ENCODE results near the gene KHDC4.
"Not testable (repeated sequence)": the region's sequence is repeated elsewhere in the genome, so short reads cannot be mapped to it uniquely, and the experiment has no call there.

Gene KHDC4

DNA sequence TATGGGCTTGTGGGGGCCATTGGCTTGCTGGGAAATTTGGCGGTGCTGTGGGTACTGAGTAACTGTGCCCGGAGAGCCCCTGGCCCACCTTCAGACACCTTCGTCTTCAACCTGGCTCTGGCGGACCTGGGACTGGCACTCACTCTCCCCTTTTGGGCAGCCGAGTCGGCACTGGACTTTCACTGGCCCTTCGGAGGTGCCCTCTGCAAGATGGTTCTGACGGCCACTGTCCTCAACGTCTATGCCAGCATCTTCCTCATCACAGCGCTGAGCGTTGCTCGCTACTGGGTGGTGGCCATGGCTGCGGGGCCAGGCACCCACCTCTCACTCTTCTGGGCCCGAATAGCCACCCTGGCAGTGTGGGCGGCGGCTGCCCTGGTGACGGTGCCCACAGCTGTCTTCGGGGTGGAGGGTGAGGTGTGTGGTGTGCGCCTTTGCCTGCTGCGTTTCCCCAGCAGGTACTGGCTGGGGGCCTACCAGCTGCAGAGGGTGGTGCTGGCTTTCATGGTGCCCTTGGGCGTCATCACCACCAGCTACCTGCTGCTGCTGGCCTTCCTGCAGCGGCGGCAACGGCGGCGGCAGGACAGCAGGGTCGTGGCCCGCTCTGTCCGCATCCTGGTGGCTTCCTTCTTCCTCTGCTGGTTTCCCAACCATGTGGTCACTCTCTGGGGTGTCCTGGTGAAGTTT is 7.8 kb upstream of the KHDC4 start:
- Histone ChIP-seq H3K4me3 (no peak overlapping the region), H3K9me3 (no peaks in the 10 kb centered on the region), H3K4me1 (peaks cover 14% of the 10 kb centered on the region), H3K36me3 (replicated peaks) (peaks cover 4% of the 10 kb centered on the region), H3K27me3 (ENCODE audit: low read depth) (no peaks in the 10 kb centered on the region)
- DNase-seq (ENCODE audit: low spot score in 2 of 2) = no peak
- in situ Hi-C loops (cut with MboI; ENCODE audit: low sequenced_read_pairs) = no loop called here

DNA sequence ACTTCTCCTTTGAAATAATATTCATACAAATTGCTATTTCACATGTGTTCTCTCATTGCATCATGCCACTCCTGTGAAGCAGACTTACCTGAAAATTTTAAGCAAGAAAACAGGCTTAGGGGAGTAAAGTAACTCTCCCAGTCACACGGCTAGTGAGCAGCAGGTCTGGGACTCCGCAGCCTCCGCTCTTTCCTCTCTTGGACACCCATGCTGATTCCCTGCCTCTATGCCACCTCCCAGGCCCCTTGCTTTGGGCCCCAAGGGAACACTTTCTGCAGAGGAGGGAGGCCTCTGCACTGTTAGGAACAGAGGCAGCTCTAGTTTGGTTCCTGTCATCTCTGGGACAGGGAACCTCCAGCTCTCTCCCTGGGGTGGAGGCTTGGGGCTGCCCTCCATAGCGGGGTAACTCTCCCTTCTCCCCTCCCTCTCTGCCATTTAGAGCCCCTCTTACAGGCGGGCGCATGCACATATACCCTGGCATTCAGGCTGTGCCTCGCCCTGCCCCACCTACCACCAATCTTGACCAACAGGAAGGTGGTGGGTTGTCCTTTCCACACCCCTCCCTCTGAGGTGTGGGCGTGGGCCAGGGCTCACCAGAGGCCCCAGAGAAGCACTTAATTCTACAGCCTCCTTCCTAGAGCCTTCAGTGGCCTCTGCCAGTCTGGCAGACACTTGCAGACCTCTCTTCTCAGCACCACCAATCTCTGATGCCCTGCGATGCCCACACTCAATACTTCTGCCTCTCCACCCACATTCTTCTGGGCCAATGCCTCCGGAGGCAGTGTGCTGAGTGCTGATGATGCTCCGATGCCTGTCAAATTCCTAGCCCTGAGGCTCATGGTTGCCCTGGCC is 7.0 kb upstream of the KHDC4 start, which contains the start of gene RXFP4:
Gene RXFP4, plus strand, starts transcription at position 646 of the 852 bp plus-strand sequence. Its CDS starts 72 bp downstream, at position 718.
- peaks cover 14% of the 10 kb centered on the region for H3K4me1 ChIP-seq

DNA sequence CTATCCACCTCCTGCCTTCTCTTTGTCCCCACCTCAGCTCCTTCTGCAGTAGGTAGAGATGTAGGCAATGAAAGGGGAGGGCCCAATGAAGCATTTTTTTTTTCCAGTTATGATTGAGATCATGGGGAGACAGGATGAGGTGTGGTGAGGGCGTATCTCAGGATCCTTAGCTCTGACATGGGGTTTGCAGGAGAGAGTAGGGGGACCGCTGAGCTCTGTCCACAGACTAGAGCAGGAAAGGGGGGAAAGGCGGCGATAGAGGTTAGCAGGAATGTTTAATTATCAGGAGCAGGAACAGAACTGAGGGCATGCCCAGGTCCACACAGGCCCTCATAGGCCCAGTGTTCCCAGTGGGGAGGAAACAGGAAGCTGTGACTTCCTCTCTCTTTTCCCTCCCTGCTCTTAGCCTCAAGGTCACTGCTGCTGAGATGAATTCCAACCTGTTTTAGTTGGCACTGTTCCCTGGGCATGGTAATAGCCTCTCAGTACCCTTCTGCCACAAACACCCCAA is 6.3 kb upstream of the KHDC4 start:
- no peak for DNase-seq (ENCODE audit: low spot score in 2 of 2)
- in situ Hi-C loops (cut with MboI; ENCODE audit: low sequenced_read_pairs) = no loop called here
- Histone ChIP-seq H3K9me3 (no peaks in the 10 kb centered on the region), H3K27me3 (ENCODE audit: low read depth) (no peaks in the 10 kb centered on the region), H3K36me3 (replicated peaks) (no peaks in the 10 kb centered on the region; the same call in 1 of the 2 replicates), H3K4me1 (peaks cover 14% of the 10 kb centered on the region), H3K4me3 (no peak overlapping the region)

More for the DNA sequence above, 7.0 kb upstream of the KHDC4 start, which contains the start of gene RXFP4:
- no peak for DNase-seq (ENCODE audit: low spot score in 2 of 2)
- Histone ChIP-seq H3K9me3 (no peaks in the 10 kb centered on the region), H3K27me3 (ENCODE audit: low read depth) (no peaks in the 10 kb centered on the region), H3K36me3 (replicated peaks) (peaks cover 2% of the 10 kb centered on the region; the same call in 1 of the 2 replicates), H3K4me3 (no peak within 1 kb of the TSS)
- in situ Hi-C loops (cut with MboI; ENCODE audit: low sequenced_read_pairs) = no loop called here

DNA sequence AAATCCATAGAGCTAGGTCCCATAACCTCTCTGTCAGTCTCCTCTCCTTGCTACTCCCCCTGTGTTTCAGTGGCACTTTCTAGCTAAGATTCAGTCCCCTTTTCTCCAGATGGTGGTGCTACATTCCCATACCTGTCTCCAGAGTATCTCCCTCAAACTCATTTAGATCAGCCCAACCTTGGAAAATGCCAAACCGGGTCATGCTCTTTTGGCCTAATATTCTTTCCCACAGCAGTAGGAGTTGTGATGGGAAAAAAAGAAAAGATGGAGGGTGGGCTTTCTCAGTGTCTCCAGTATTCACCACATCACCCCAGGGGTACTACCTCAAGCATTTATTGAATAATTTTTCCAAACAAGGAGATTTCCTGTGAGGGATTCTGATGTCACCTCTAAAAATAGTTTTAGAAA is 4.0 kb upstream of the KHDC4 start:
- Histone ChIP-seq H3K4me1 (peaks cover 17% of the 10 kb centered on the region), H3K27me3 (ENCODE audit: low read depth) (no peaks in the 10 kb centered on the region), H3K4me3 (no peak overlapping the region), H3K9me3 (no peaks in the 10 kb centered on the region), H3K36me3 (replicated peaks) (peaks cover 8% of the 10 kb centered on the region)
- DNase-seq (ENCODE audit: low spot score in 2 of 2) = peak; percentile 47 to 74
- in situ Hi-C loops (cut with MboI; ENCODE audit: low sequenced_read_pairs) = loop anchor here (10.0 kb wide), 1 partner anchor 117 kb away; the partner anchor contains the start of genes LAMTOR2 and UBQLN4

DNA sequence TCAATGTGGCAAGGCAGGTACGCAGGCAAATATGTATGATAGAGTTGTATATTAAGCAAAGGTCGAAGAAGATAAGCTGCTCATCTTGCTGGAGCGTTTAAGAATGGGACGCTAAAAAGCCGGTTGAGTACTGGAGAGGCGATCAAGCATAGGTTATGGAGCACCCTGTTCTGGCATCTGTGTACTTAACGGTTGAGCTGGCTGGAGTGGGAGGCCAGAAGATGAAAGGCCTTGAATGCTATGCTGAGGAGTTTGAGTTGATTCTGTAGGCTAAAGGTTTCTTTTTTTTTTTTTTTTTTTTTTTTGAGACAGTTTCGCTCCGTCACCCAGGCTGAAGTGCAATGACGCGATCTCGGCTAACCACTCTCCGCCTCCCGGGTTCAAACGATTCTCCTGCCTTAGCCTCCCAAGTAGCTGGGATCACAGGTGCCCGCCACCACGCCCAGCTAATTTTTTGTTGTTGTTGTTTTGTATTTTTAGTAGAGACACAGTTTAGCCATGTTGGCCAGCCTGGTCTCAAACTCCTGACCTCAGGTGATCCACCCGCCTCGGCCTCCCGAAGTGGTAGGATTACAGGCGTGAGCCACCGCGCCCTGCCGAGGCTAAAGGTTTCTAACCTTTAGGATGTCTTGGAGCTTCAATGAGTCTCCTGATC is 850 bp upstream of the KHDC4 start:
- Histone ChIP-seq H3K9me3 (no peaks in the 10 kb centered on the region), H3K4me3 (peak overlapping the region; percentile 86), H3K36me3 (replicated peaks) (peaks cover 39% of the 10 kb centered on the region), H3K27me3 (ENCODE audit: low read depth) (no peaks in the 10 kb centered on the region), H3K4me1 (peaks cover 21% of the 10 kb centered on the region)
- no peak for DNase-seq (ENCODE audit: low spot score in 2 of 2)
- in situ Hi-C loops (cut with MboI; ENCODE audit: low sequenced_read_pairs) = loop anchor here (10.0 kb wide), 1 partner anchor 120 kb away; the partner anchor contains the start of genes LAMTOR2 and UBQLN4

DNA sequence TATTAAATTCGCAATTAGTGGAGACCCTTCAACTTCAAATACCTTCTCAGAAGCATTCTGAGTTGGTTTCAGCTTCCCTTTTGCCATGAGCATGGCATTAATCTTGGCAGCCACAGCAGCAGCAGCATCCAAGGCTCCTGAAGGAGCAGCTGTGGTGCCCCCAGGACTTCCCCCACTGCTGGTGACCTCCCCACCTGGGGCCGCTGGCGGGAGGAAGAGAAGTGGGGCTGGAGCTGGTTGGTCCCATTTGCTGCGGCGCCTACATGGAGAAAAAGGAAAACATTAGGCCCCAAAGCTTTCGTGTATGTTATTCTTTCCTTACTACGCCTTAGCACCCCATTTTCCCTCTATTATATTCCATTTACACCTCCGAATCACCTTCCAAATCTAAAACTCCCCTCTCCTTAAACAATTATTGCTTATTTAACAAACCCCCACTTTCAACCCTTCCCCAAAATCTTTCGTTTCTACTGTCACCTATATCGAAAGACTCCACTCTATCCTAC is 569 bp downstream of the KHDC4 start:
- no peak for DNase-seq (ENCODE audit: low spot score in 2 of 2)
- in situ Hi-C loops (cut with MboI; ENCODE audit: low sequenced_read_pairs) = loop anchor here (10.0 kb wide), 1 partner anchor 121 kb away; the partner anchor contains the start of genes LAMTOR2 and UBQLN4
- peaks cover 21% of the 10 kb centered on the region for H3K4me1 ChIP-seq

DNA sequence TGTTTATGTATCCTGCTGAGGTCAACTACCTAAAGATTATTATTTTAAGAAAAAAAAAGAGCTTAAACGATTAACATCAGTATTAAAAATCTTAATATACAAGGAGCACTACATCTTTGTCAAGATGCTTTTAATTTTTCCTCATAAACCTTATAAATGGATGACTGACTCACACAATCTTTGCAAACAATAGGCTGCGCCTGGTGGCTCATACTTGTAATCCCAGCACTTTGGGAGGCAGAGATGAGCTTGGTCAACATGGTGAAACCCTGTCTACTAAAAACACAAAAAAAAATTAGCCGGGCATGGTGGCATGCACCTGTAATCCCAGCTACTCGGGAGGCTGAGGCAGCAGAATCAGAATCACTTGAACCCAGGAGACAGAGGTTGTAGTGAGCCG is 1.7 kb downstream of the KHDC4 start:
- in situ Hi-C loops (cut with MboI; ENCODE audit: low sequenced_read_pairs) = loop anchor here (10.0 kb wide), 1 partner anchor 122 kb away; the partner anchor contains the start of genes LAMTOR2 and UBQLN4
- no peaks in the 10 kb centered on the region for H3K9me3 ChIP-seq
- no peaks in the 10 kb centered on the region for H3K27me3 ChIP-seq (ENCODE audit: low read depth)
- H3K4me3 ChIP-seq = peak overlapping the region; percentile 86
- peaks cover 62% of the 10 kb centered on the region for H3K36me3 ChIP-seq (replicated peaks)
- no peak for DNase-seq (ENCODE audit: low spot score in 2 of 2)
- peaks cover 18% of the 10 kb centered on the region for H3K4me1 ChIP-seq

More for the DNA sequence above, 569 bp downstream of the KHDC4 start:
- peaks cover 53% of the 10 kb centered on the region for H3K36me3 ChIP-seq (replicated peaks)
- H3K4me3 ChIP-seq = peak overlapping the region; percentile 86
- H3K9me3 ChIP-seq = no peaks in the 10 kb centered on the region
- H3K27me3 ChIP-seq (ENCODE audit: low read depth) = no peaks in the 10 kb centered on the region

DNA sequence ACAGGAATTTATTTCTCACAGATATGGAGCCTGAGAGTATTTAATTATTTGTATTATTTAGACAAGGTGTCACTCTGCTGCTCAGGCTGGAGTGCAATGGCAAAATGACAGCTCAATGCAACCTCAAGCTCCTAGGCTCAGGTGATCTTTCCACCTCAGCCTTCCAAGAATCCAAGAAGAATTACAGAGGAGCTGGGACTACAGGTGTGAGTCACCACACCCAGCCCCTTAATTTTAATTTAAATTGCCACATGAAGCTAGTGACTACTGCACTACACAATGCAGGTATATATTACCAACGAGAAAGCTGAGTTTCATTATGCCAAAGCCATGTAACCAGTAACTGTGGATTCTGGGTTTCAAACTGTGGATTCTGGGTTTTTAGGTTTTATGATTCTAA is 2.1 kb downstream of the KHDC4 start:
- H3K36me3 ChIP-seq (replicated peaks) = peaks cover 67% of the 10 kb centered on the region
- 0 out of 2 replicates have a peak overlapping the region, but pooled peaks have one; percentile 3 for H3K4me3 ChIP-seq
- in situ Hi-C loops (cut with MboI; ENCODE audit: low sequenced_read_pairs) = loop anchor here (10.0 kb wide), 1 partner anchor 123 kb away; the partner anchor contains the start of genes LAMTOR2 and UBQLN4
- H3K27me3 ChIP-seq (ENCODE audit: low read depth) = no peaks in the 10 kb centered on the region
- peaks cover 18% of the 10 kb centered on the region for H3K4me1 ChIP-seq
- H3K9me3 ChIP-seq = no peaks in the 10 kb centered on the region
- no peak for DNase-seq (ENCODE audit: low spot score in 2 of 2)

DNA sequence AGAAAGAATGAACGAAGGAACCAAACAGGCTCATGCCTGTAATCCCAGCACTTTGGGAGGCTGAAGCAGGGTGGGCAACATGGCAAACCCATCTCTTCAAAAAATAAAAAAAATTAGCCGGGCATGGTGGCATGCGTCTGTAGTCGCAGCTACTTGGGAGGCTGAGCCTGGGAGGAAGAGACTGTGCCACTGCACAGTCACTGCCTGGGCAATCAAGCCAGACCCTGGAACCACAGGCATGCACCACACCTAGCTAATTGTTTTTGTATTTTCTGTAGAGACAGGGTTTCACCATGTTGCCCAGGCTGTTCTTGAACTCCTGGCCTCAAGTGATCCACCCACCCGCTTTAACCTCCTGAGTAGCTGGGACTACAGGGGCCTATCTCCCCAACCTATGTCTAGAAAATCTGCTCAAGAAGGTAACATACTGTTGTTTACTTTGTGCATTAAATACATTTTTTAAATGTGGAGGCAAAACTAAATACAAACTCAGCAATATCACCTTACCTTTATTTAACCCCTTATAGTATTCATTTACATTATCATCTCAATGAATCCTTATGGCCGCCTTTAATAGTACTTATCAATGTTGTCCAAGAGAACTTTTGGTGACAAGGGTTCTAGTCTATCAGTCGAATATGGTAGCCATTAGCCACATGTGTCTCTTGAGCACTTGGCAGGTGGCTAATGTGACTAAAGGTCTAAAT is 2.7 kb downstream of the KHDC4 start:
- Histone ChIP-seq H3K9me3 (no peaks in the 10 kb centered on the region), H3K36me3 (replicated peaks) (peaks cover 72% of the 10 kb centered on the region), H3K4me3 (no peak overlapping the region), H3K4me1 (peaks cover 18% of the 10 kb centered on the region), H3K27me3 (ENCODE audit: low read depth) (no peaks in the 10 kb centered on the region)
- DNase-seq (ENCODE audit: low spot score in 2 of 2) = no peak
- in situ Hi-C loops (cut with MboI; ENCODE audit: low sequenced_read_pairs) = loop anchor here (10.0 kb wide), 1 partner anchor 123 kb away; the partner anchor contains the start of genes LAMTOR2 and UBQLN4

DNA sequence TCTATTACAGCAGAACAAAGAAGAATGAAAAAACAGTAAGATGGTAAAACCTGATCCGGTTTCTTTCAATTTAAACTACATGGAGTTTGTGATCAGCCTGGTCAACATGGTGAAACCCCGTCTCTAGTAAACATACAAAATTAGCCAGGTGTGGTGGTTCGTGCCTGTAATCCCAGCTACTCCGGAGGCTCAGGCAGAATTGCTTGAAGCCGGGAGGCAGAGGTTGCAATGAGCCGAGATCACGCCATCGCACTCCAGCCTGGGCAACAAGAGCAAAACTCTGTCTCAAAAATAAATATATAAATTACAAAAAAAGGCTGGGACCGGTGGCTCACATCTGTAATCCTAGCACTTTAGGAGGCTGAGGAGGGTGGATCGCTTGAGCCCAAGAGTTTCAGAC is 3.5 kb downstream of the KHDC4 start:
- not testable (repeated sequence) for H3K27me3 ChIP-seq (ENCODE audit: low read depth); H3K9me3 ChIP-seq; H3K4me3 ChIP-seq; DNase-seq (ENCODE audit: low spot score in 2 of 2)
- peaks cover 18% of the 10 kb centered on the region for H3K4me1 ChIP-seq
- in situ Hi-C loops (cut with MboI; ENCODE audit: low sequenced_read_pairs) = loop anchor here (10.0 kb wide), 1 partner anchor 124 kb away; the partner anchor contains the start of genes LAMTOR2 and UBQLN4
- H3K36me3 ChIP-seq (replicated peaks) = peaks cover 80% of the 10 kb centered on the region

DNA sequence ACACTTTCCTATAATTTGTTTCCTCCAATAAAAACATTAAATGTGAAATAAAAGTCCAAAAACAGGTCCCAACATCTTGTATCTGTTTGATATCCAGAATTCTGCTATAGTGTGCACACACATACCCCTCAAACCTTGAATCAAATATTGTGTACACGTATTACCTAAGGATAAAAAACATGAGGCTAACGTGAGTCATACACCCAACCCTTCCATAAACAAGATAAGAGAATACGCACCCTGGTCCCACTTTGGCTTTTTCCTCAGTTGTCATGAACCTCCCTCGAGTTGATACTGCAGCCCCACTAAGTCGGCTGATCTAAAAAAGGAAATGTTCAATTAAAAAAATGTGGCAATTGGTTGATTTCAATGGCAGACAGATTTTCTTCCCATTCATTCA is 5.2 kb downstream of the KHDC4 start:
- Histone ChIP-seq H3K4me1 (peaks cover 15% of the 10 kb centered on the region), H3K27me3 (ENCODE audit: low read depth) (no peaks in the 10 kb centered on the region), H3K36me3 (replicated peaks) (peaks cover 97% of the 10 kb centered on the region), H3K4me3 (no peak overlapping the region), H3K9me3 (no peaks in the 10 kb centered on the region)
- no peak for DNase-seq (ENCODE audit: low spot score in 2 of 2)
- in situ Hi-C loops (cut with MboI; ENCODE audit: low sequenced_read_pairs) = loop anchor here (10.0 kb wide), 1 partner anchor 396 kb away; no protein-coding TSS in a partner anchor

DNA sequence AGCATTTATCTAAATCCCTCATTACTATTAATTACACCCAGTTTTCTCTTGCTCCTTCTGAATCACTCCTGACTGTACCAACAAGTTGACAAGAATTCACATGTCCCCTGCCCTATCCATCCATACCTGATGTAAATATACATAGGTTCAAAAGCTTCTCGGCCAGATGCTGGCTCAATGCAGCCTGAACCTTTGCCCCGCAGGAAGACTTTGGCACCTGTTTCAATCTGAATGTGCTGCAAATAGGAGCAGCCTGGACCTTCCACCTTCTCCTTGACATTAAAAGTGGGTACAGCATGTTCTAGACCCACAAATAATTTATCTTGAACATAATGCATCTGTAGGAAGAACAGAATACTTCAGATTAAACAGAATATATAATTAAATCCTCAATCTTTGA is 8.7 kb downstream of the KHDC4 start:
- in situ Hi-C loops (cut with MboI; ENCODE audit: low sequenced_read_pairs) = loop anchor here (10.0 kb wide), 1 partner anchor 399 kb away; no protein-coding TSS in a partner anchor
- no peaks in the 10 kb centered on the region for H3K4me1 ChIP-seq

More for the DNA sequence above, 8.7 kb downstream of the KHDC4 start:
- no peaks in the 10 kb centered on the region for H3K9me3 ChIP-seq
- H3K4me3 ChIP-seq = no peak overlapping the region
- no peaks in the 10 kb centered on the region for H3K27me3 ChIP-seq (ENCODE audit: low read depth)
- DNase-seq (ENCODE audit: low spot score in 2 of 2) = no peak
- peaks cover 97% of the 10 kb centered on the region for H3K36me3 ChIP-seq (replicated peaks)

Data from HAP-1 (cell line).